GM23338 (cell line): Measurements from ENCODE around the gene SLC45A1. TPM values are rescaled to one million over a fixed set of nuclear protein-coding genes. Genes with fewer than 3 reads are reported as not detected.

Source experiments
- ATAC-seq: fragments of 200-7000 bp; cut with Tn5 transposase; 3 replicates; pipeline ENCODE4 v1.9.1; 2020
- DNase-seq: peaks from one replicate; pipeline ENCODE4 v3.0.0-alpha.2; 2015; ENCODE audit warnings: low spot score
- H2AFZ ChIP-seq: fragments of 200-600 bp; sonication (generic); 2 replicates; pipeline ENCODE4 v1.8.0; 2016; ENCODE audit warnings: antibody characterized with exemption, mild to moderate bottlenecking, moderate library complexity
- H3F3A ChIP-seq: fragments of 200-600 bp; sonication (generic); replicated peaks from 2 replicates; pipeline ENCODE4 v1.8.0; 2017; ENCODE audit warnings: antibody characterized with exemption, mixed run types, low read depth
- H3K27ac ChIP-seq: fragments of 200-600 bp; sonication (generic); 2 replicates; pipeline ENCODE4 v1.6.1; 2016; ENCODE audit warnings: low read depth
- H3K27me3 ChIP-seq: fragments of 200-600 bp; sonication (generic); 2 replicates; pipeline ENCODE4 v1.8.0; 2016; ENCODE audit warnings: mild to moderate bottlenecking, mixed run types, moderate library complexity; ENCODE audit not compliant: insufficient read depth
- H3K36me3 ChIP-seq: fragments of 200-600 bp; sonication (generic); 2 replicates; pipeline ENCODE4 v1.8.0; 2016; ENCODE audit warnings: mild to moderate bottlenecking; ENCODE audit not compliant: insufficient read depth
- H3K4me1 ChIP-seq: fragments of 200-600 bp; sonication (generic); 2 replicates; pipeline ENCODE4 v1.8.0; 2016; ENCODE audit warnings: mild to moderate bottlenecking, moderate library complexity; ENCODE audit not compliant: insufficient read depth
- H3K4me2 ChIP-seq: fragments of 200-600 bp; sonication (generic); 2 replicates; pipeline ENCODE4 v1.7.1; 2017; ENCODE audit warnings: mixed run types
- H3K4me3 ChIP-seq: fragments of 200-600 bp; sonication (generic); 2 replicates; pipeline ENCODE4 v1.6.1; 2016; ENCODE audit warnings: mixed run types
- H3K79me2 ChIP-seq: fragments of 200-600 bp; sonication (generic); replicated peaks from 2 replicates; pipeline ENCODE4 v1.8.0; 2017; ENCODE audit warnings: mild to moderate bottlenecking; ENCODE audit not compliant: insufficient read depth
- H3K9me2 ChIP-seq: fragments of 200-600 bp; sonication (generic); 2 replicates; pipeline ENCODE4 v1.8.0; 2017; ENCODE audit not compliant: insufficient read depth
- H4K20me1 ChIP-seq: fragments of 200-600 bp; sonication (generic); replicated peaks from 2 replicates; pipeline ENCODE4 v1.8.0; 2017; ENCODE audit warnings: mild to moderate bottlenecking; ENCODE audit not compliant: insufficient read depth
- H3K27ac Mint-ChIP-seq: 2 replicates; pipeline ENCODE4 v1.8.0; 2020; ENCODE audit warnings: inconsistent platforms, mild to moderate bottlenecking, moderate library complexity, mixed read lengths
- H3K27me3 Mint-ChIP-seq: 3 replicates; pipeline ENCODE4 v1.8.0; 2022; ENCODE audit warnings: low read depth, mild to moderate bottlenecking, moderate library complexity, mixed read lengths, inconsistent platforms; ENCODE audit not compliant: insufficient read depth, poor library complexity
- H3K36me3 Mint-ChIP-seq: 3 replicates; pipeline ENCODE4 v1.8.0; 2021; ENCODE audit warnings: low read depth, mild to moderate bottlenecking, inconsistent platforms, moderate library complexity, mixed read lengths
- H3K4me1 Mint-ChIP-seq: 3 replicates; pipeline ENCODE4 v1.8.0; 2020; ENCODE audit warnings: mild to moderate bottlenecking, inconsistent platforms, mixed read lengths
- H3K4me3 Mint-ChIP-seq: 3 replicates; pipeline ENCODE4 v1.8.0; 2021; ENCODE audit warnings: moderate library complexity, mild to moderate bottlenecking, inconsistent platforms, mixed read lengths
- H3K9me3 Mint-ChIP-seq: 3 replicates; pipeline ENCODE4 v1.8.0; 2020; ENCODE audit warnings: moderate library complexity, mild to moderate bottlenecking, inconsistent platforms, mixed read lengths
- EZH2phosphoT487 ChIP-seq: fragments of 200-600 bp; sonication (generic); IDR thresholded peaks from one replicate; pipeline ENCODE4 v1.8.1; 2018; ENCODE audit warnings: antibody characterized with exemption; ENCODE audit not compliant: unreplicated experiment
- ZNF114 ChIP-seq: fragments of 250-450 bp; sonication (Bioruptor Pico); IDR thresholded peaks from 2 replicates; pipeline ENCODE4 v1.5.0; 2020; ENCODE audit warnings: mild to moderate bottlenecking, moderate library complexity
- ZNF331 ChIP-seq: fragments of 250-450 bp; sonication (Bioruptor Pico); IDR thresholded peaks from 2 replicates; pipeline ENCODE4 v1.5.0; 2020; ENCODE audit warnings: low read depth, mild to moderate bottlenecking, moderate library complexity
- polyA plus RNA-seq: library from polyadenylated mRNA; unstranded; fragments of >200 nt; fragmentation: Nextera tagmentation; extraction: Ambion mirVana; gene quantifications from 2 replicates; pipeline ENCODE4 v1.2.1, GENCODE V29; 2016
- total RNA-seq: library from RNA; depleted of rRNA; stranded (reverse); fragments of >200 nt; shearing (Covaris generic); gene quantifications from 2 replicates; pipeline ENCODE4 v1.2.3, GENCODE V29; 2014
- TF ChIP-seq, protein P1 (sequence below): IDR thresholded peaks from 2 replicates; pipeline ENCODE4 v1.6.1; 2016; ENCODE audit warnings: antibody characterized with exemption
- TF ChIP-seq, protein P2 (sequence below), 2 experiments: fragments of 200-600 bp in 1 of 2; sonication (generic) in 1 of 2; conservative IDR thresholded peaks; 2 replicates each; pipeline versions ENCODE4 v1.5.1 to v1.6.1; 2016 to 2017; ENCODE audit warnings: antibody characterized with exemption in 2 of 2, low read depth in 2 of 2, mild to moderate bottlenecking in 2 of 2, moderate library complexity in 1 of 2

The SLC45A1 gene
- total and polyA plus RNA-seq, 2 experiments from 2014 or later, result 1.3 to 2.3 TPM

GRCh38 chr1:8321612-8322011 lies 3.7 kb downstream of the SLC45A1 start (continued):
- TF ChIP-seq, protein P1, sequence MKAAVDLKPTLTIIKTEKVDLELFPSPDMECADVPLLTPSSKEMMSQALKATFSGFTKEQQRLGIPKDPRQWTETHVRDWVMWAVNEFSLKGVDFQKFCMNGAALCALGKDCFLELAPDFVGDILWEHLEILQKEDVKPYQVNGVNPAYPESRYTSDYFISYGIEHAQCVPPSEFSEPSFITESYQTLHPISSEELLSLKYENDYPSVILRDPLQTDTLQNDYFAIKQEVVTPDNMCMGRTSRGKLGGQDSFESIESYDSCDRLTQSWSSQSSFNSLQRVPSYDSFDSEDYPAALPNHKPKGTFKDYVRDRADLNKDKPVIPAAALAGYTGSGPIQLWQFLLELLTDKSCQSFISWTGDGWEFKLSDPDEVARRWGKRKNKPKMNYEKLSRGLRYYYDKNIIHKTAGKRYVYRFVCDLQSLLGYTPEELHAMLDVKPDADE, result no peak

GRCh38 chr1:8323706-8324105 lies 5.8 kb downstream of the SLC45A1 start:
- no peak for TF ChIP-seq EZH2phosphoT487
- H3K27ac Mint-ChIP-seq, result no peak overlapping the region
- Histone ChIP-seq H3K4me3 (no peak overlapping the region), H3K4me1 (no peaks in the 10 kb centered on the region), H3K36me3 (no peaks in the 10 kb centered on the region), H3K4me2 (no peak overlapping the region), H3K27ac (no peak overlapping the region), H4K20me1 (no peaks in the 10 kb centered on the region), H2AFZ (no peak overlapping the region), H3K9me2 (no peaks in the 10 kb centered on the region), H3K79me2 (no peaks in the 10 kb centered on the region), H3F3A (no peaks in the 10 kb centered on the region; the same call in 1 of the 2 replicates), H3K27me3 (peaks cover 7% of the 10 kb centered on the region; the same call in 1 of the 2 replicates)
- no peaks in the 10 kb centered on the region for H3K36me3 Mint-ChIP-seq
- DNase-seq (no peak), ATAC-seq (peak; percentile 64)
- peaks cover under 1% of the 10 kb centered on the region for H3K4me1 Mint-ChIP-seq
- H3K9me3 Mint-ChIP-seq, result peaks cover 2% of the 10 kb centered on the region; the same call in 1 of the 3 replicates
- peaks cover 11% of the 10 kb centered on the region for H3K27me3 Mint-ChIP-seq
- H3K4me3 Mint-ChIP-seq, result no peak overlapping the region

GRCh38 chr1:8324176-8324810 lies 6.4 kb downstream of the SLC45A1 start:
- Mint-ChIP-seq H3K27ac (no peak overlapping the region), H3K4me3 (no peak overlapping the region), H3K27me3 (peaks cover 8% of the 10 kb centered on the region), H3K4me1 (no peaks in the 10 kb centered on the region; the same call in 2 of the 3 replicates), H3K36me3 (no peaks in the 10 kb centered on the region), H3K9me3 (peaks cover 2% of the 10 kb centered on the region; the same call in 1 of the 3 replicates)
- Histone ChIP-seq H3K27me3 (0 out of 2 replicates have a peak, but pooled peaks cover 2% of the 10 kb centered on the region), H2AFZ (no peak overlapping the region), H3K9me2 (no peaks in the 10 kb centered on the region), H3K4me3 (no peak overlapping the region), H3K4me2 (no peak overlapping the region), H4K20me1 (no peaks in the 10 kb centered on the region), H3K27ac (no peak overlapping the region), H3K79me2 (no peaks in the 10 kb centered on the region), H3K36me3 (no peaks in the 10 kb centered on the region), H3F3A (no peaks in the 10 kb centered on the region), H3K4me1 (no peaks in the 10 kb centered on the region)
- ATAC-seq (peak; percentile 30; the same call in 2 of the 3 replicates), DNase-seq (no peak)
- no peak for TF ChIP-seq ZNF114
- no peak for TF ChIP-seq ZNF331 (CRISPR knock-in tag)
- TF ChIP-seq EZH2phosphoT487, result no peak
- TF ChIP-seq, protein P2, sequence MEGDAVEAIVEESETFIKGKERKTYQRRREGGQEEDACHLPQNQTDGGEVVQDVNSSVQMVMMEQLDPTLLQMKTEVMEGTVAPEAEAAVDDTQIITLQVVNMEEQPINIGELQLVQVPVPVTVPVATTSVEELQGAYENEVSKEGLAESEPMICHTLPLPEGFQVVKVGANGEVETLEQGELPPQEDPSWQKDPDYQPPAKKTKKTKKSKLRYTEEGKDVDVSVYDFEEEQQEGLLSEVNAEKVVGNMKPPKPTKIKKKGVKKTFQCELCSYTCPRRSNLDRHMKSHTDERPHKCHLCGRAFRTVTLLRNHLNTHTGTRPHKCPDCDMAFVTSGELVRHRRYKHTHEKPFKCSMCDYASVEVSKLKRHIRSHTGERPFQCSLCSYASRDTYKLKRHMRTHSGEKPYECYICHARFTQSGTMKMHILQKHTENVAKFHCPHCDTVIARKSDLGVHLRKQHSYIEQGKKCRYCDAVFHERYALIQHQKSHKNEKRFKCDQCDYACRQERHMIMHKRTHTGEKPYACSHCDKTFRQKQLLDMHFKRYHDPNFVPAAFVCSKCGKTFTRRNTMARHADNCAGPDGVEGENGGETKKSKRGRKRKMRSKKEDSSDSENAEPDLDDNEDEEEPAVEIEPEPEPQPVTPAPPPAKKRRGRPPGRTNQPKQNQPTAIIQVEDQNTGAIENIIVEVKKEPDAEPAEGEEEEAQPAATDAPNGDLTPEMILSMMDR (conservative IDR thresholded peaks at IDR 0.05; ENCODE audit: low read depth in 2 of 2), result no peak
